WTC11 (cell line): ENCODE data around the gene BCL2L12. TPM values are rescaled to one million over a fixed set of nuclear protein-coding genes. Genes with fewer than 3 reads are reported as not detected.

Experiments
- ATAC-seq: fragments of 200-7000 bp; cut with Tn5 transposase; 2 replicates; pipeline ENCODE4 v1.10.0; 2021; ENCODE audit warnings: mild to moderate bottlenecking, moderate library complexity
- CTCF ChIA-PET: fragments of 300-600 bp; sonication (Branson Sonifier 250); formaldehyde crosslinking; loops from one replicate; lab custom pipeline; 2021; ENCODE audit warnings: antibody characterized with exemption; lab: Charles Lee
- POLR2A ChIA-PET: fragments of 350-600 bp; sonication (Branson Sonifier 250); formaldehyde crosslinking; loops from one replicate; lab custom pipeline; 2021; ENCODE audit warnings: antibody characterized with exemption; lab: Charles Lee
- DNase-seq: peaks from one replicate; pipeline ENCODE4 v3.0.0; 2021; ENCODE audit warnings: low spot score
- H3K27ac Mint-ChIP-seq: 2 replicates; pipeline ENCODE4 v1.8.0; 2021; ENCODE audit warnings: mixed read lengths
- H3K27me3 Mint-ChIP-seq: 2 replicates; pipeline ENCODE4 v1.8.0; 2021; ENCODE audit warnings: low read depth, mild to moderate bottlenecking, moderate library complexity, mixed read lengths
- H3K36me3 Mint-ChIP-seq: 2 replicates; pipeline ENCODE4 v1.8.0; 2021; ENCODE audit warnings: mixed read lengths
- H3K4me1 Mint-ChIP-seq: 2 replicates; pipeline ENCODE4 v1.8.0; 2022; ENCODE audit warnings: mixed read lengths
- H3K4me3 Mint-ChIP-seq: 2 replicates; pipeline ENCODE4 v1.8.0; 2021; ENCODE audit warnings: mild to moderate bottlenecking, moderate library complexity, mixed read lengths
- H3K9me3 Mint-ChIP-seq: 2 replicates; pipeline ENCODE4 v1.8.0; 2021; ENCODE audit warnings: mixed read lengths
- GABPB1 ChIP-seq: sonication (generic); formaldehyde crosslinking; IDR thresholded peaks from 2 replicates; pipeline ENCODE4 v1.8.1; 2023; ENCODE audit warnings: mild to moderate bottlenecking, missing genetic modification reagents
- HMGA2 ChIP-seq: fragments of 250-450 bp; sonication (Bioruptor Pico); IDR thresholded peaks from 2 replicates; pipeline ENCODE4 v1.4.0; 2021; ENCODE audit warnings: mild to moderate bottlenecking, moderate library complexity
- JAZF1 ChIP-seq: fragments of 250-450 bp; sonication (Bioruptor Pico); IDR thresholded peaks from 2 replicates; pipeline ENCODE4 v1.9.0; 2021; ENCODE audit warnings: moderate library complexity, mild to moderate bottlenecking, inconsistent platforms
- KAT7 ChIP-seq: sonication (generic); formaldehyde crosslinking; IDR thresholded peaks from 2 replicates; pipeline ENCODE4 v1.8.1; 2023; ENCODE audit warnings: missing genetic modification reagents, mild to moderate bottlenecking, borderline replicate concordance
- MXD4 ChIP-seq: fragments of 250-450 bp; sonication (Bioruptor Pico); IDR thresholded peaks from 2 replicates; pipeline ENCODE4 v1.8.0; 2021; ENCODE audit warnings: mild to moderate bottlenecking, moderate library complexity, borderline replicate concordance
- RELA ChIP-seq: sonication (generic); formaldehyde crosslinking; IDR thresholded peaks from 2 replicates; pipeline ENCODE4 v1.8.1; 2022; ENCODE audit warnings: missing genetic modification reagents, mild to moderate bottlenecking, borderline replicate concordance
- TP53 ChIP-seq: sonication (generic); formaldehyde crosslinking; IDR thresholded peaks from 2 replicates; pipeline ENCODE4 v1.8.1; 2023; ENCODE audit warnings: mild to moderate bottlenecking, missing genetic modification reagents
- ZNF138 ChIP-seq: sonication (generic); formaldehyde crosslinking; conservative IDR thresholded peaks from 2 replicates; pipeline ENCODE4 v1.8.1; 2022; ENCODE audit warnings: mild to moderate bottlenecking, moderate library complexity, missing genetic modification reagents
- ZNF263 ChIP-seq: sonication (generic); formaldehyde crosslinking; IDR thresholded peaks from 2 replicates; pipeline ENCODE4 v1.8.1; 2022; ENCODE audit warnings: low read depth, mild to moderate bottlenecking, moderate library complexity, missing genetic modification reagents
- ZNF416 ChIP-seq: fragments of 250-450 bp; sonication (Bioruptor Pico); IDR thresholded peaks from 2 replicates; pipeline ENCODE4 v1.9.0; 2021; ENCODE audit warnings: mild to moderate bottlenecking, inconsistent platforms
- total RNA-seq: library from RNA; stranded (reverse); gene quantifications from 3 replicates; pipeline ENCODE4 v1.2.3, GENCODE V29; 2021
- TF ChIP-seq, protein P1 (sequence below): fragments of 200-600 bp; IDR thresholded peaks from 2 replicates; pipeline ENCODE4 v1.8.0; 2022; ENCODE audit warnings: antibody characterized with exemption
- TF ChIP-seq, protein P2 (sequence below): sonication (generic); formaldehyde crosslinking; IDR thresholded peaks from 2 replicates; pipeline ENCODE4 v1.8.0; 2022; ENCODE audit warnings: mild to moderate bottlenecking, missing genetic modification reagents
- TF ChIP-seq, protein P3 (sequence below): sonication (generic); formaldehyde crosslinking; IDR thresholded peaks from 2 replicates; pipeline ENCODE4 v1.8.1; 2023; ENCODE audit warnings: mild to moderate bottlenecking, missing genetic modification reagents, moderate library complexity
- TF ChIP-seq, protein P4 (sequence below): sonication (generic); formaldehyde crosslinking; IDR thresholded peaks from 2 replicates; pipeline ENCODE4 v1.8.1; 2023; ENCODE audit warnings: mild to moderate bottlenecking, moderate library complexity, missing genetic modification reagents
- TF ChIP-seq, protein P5 (sequence below): sonication (generic); formaldehyde crosslinking; IDR thresholded peaks from 2 replicates; pipeline ENCODE4 v1.8.0; 2022; ENCODE audit warnings: mild to moderate bottlenecking, missing genetic modification reagents
- TF ChIP-seq, protein P6 (sequence below): sonication (generic); formaldehyde crosslinking; IDR thresholded peaks from 2 replicates; pipeline ENCODE4 v1.8.1; 2022; ENCODE audit warnings: low read depth, mild to moderate bottlenecking, moderate library complexity, missing genetic modification reagents, borderline replicate concordance
- TF ChIP-seq, protein P7 (sequence below): sonication (generic); formaldehyde crosslinking; IDR thresholded peaks from 2 replicates; pipeline ENCODE4 v1.8.1; 2023; ENCODE audit warnings: mild to moderate bottlenecking, missing genetic modification reagents

Gene BCL2L12
- total RNA-seq, 1 experiment from 2014 or later = 146 TPM

DNA sequence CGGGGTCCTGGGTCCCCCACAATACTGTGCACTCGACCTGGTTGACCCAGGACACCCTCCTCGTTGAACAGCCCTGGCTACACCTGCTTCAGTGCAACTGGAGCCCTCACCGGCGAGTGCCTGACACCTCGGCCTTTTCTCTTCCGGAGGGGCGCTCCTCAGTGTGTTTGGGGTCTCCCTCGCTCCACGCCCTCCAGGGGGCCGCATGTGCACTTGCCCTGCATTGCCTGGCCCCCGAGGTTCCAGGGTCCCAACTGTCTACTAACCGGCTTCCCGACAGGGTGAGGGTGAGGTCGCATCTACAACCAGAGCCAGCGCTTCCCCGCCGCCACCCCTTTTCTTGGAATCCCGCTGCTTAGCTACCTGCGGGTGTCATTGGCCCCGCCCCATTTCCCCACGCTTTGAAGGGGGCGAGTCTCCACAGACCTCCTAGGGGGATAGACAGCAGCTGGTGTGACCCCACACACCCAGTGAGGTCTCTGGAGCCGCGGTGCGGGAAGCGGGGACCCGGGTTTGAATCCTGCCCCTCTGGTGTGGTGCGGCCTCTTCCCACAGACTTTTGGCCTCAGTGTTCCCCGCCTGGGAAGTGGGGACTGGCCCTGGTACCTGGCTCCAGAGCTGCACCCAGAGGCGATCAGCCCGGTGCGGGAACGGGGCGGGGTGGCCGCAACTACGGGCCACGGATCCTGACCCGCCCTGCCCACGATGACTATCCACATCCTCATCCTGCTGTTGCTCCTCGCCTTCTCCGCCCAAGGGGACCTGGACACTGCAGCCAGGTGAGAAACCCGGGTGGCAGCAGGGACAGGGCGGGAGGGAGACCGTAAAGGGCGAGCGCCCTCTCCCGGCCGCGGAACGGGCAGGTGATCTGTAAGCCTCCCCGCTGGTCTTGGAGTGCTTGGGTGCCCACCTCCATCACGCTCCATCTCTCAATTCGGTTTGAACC is 23.7 kb downstream of the BCL2L12 start, which contains the start of gene ADM5 (continued):
- TF ChIP-seq, protein P1, sequence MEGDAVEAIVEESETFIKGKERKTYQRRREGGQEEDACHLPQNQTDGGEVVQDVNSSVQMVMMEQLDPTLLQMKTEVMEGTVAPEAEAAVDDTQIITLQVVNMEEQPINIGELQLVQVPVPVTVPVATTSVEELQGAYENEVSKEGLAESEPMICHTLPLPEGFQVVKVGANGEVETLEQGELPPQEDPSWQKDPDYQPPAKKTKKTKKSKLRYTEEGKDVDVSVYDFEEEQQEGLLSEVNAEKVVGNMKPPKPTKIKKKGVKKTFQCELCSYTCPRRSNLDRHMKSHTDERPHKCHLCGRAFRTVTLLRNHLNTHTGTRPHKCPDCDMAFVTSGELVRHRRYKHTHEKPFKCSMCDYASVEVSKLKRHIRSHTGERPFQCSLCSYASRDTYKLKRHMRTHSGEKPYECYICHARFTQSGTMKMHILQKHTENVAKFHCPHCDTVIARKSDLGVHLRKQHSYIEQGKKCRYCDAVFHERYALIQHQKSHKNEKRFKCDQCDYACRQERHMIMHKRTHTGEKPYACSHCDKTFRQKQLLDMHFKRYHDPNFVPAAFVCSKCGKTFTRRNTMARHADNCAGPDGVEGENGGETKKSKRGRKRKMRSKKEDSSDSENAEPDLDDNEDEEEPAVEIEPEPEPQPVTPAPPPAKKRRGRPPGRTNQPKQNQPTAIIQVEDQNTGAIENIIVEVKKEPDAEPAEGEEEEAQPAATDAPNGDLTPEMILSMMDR = peak; percentile 56

DNA sequence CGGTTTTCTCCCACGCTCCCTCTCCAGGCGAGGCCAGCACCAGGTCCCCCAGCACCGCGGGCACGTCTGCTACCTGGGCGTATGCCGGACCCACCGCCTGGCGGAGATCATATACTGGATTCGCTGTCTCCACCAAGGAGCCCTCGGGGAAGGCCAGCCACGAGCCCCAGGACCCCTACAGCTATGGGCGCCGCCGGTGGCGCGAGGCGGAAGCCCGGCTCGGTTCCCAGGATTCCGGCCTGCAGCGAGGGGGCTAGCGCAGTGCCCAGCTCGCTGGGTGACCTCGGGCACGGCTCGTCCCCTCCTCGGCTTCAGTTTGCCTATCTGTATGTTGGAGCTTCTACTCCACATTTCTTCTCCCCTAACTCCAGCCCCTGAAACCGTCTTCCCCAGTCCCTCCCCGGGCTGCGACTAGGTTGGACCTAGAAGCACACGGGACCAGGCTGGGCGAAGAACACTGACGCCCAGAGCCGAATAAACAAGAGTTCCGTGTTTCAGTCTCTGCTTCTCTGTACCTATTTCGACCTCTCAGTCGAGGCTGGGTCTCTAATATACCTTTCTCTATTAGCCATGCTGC is 24.4 kb downstream of the BCL2L12 start:
- DNase-seq = no peak
- Mint-ChIP-seq H3K4me3 (peak overlapping the region; percentile 93), H3K4me1 (peaks cover 43% of the 10 kb centered on the region)
- POLR2A ChIA-PET = interaction anchor here (0.6 to 5.9 kb wide), 10 partner anchors 9 to 77 kb away, joined by 3 to 38 read pairs (median 4); partner anchors contain the start of genes AP2A1, PRMT1 and RRAS
- peak; percentile 0 for ATAC-seq
- TF ChIP-seq, protein P2, sequence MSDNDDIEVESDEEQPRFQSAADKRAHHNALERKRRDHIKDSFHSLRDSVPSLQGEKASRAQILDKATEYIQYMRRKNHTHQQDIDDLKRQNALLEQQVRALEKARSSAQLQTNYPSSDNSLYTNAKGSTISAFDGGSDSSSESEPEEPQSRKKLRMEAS (CRISPR knock-in tag) = no peak
- TF ChIP-seq KAT7 (CRISPR knock-in tag) = 0 out of 2 replicates have a peak, but pooled peaks have one; percentile 61
- no peak for TF ChIP-seq ZNF138 (CRISPR knock-in tag)
- no peak for TF ChIP-seq MXD4 (CRISPR knock-in tag)
- TF ChIP-seq, protein P3, sequence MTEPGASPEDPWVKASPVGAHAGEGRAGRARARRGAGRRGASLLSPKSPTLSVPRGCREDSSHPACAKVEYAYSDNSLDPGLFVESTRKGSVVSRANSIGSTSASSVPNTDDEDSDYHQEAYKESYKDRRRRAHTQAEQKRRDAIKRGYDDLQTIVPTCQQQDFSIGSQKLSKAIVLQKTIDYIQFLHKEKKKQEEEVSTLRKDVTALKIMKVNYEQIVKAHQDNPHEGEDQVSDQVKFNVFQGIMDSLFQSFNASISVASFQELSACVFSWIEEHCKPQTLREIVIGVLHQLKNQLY (CRISPR knock-in tag) = no peak
- TF ChIP-seq, protein P1 = peak; percentile 6; the same call in 1 of the 2 replicates
- no peak for TF ChIP-seq ZNF263 (CRISPR knock-in tag)
- peak; percentile 37; the same call in 1 of the 2 replicates for TF ChIP-seq TP53 (CRISPR knock-in tag)
- peak; percentile 7; the same call in 1 of the 2 replicates for TF ChIP-seq RELA (CRISPR knock-in tag)
- TF ChIP-seq, all 79 proteins: peak for 4
- Mint-ChIP-seq H3K36me3 (peaks cover 37% of the 10 kb centered on the region), H3K27ac (peak overlapping the region; percentile 96), H3K27me3 (no peaks in the 10 kb centered on the region), H3K9me3 (peaks cover 3% of the 10 kb centered on the region)
- CTCF ChIA-PET = interaction anchor here (1.0 to 3.8 kb wide), 12 partner anchors 9 to 123 kb away, joined by 3 to 19 read pairs (median 6); partner anchors contain the start of genes AP2A1, FUZ, PRMT1 and SCAF1

DNA sequence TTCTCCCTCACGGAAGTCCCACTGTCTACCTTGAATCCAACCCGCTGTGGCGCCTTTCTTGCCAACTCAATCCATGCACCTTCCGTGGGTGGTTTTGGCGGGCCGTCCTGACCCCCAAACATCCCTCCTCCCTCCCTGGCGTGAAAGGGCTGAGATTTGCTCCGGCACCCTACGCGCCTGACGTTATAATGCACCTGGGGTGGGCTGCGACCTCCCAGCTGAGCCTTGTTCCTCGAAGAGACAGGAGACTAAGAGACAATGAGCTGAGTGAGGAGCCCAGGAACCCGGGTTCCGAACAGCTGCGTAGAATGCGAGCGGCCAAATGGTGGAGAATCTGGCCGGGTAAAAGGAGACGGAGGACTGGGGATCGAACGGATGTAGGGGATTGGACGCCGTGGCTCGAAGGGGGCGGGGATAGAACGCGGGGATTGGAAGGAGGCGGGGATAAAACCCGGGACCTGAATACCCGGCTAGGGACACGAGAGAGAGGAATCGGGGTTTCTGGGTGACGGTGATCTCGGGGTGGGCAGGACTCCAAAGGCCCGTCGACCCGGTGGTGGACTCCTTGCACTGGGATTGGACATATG is 25.0 kb downstream of the BCL2L12 start, which contains the start of gene CPT1C:
Gene CPT1C, plus strand, starts transcription at position 461 of the 587 bp plus-strand sequence. CDS start 1,137 bp downstream, outside the sequence.
- Mint-ChIP-seq H3K27me3 (no peaks in the 10 kb centered on the region), H3K4me3 (peak within 1 kb of the TSS; percentile 93), H3K27ac (peak within 1 kb of the TSS; percentile 96), H3K9me3 (peaks cover 3% of the 10 kb centered on the region), H3K36me3 (peaks cover 31% of the 10 kb centered on the region), H3K4me1 (peaks cover 37% of the 10 kb centered on the region)
- ChIA-PET CTCF (interaction anchor here (1.0 to 3.8 kb wide), 12 partner anchors 10 to 115 kb away, joined by 3 to 19 read pairs (median 6); partner anchors contain the start of genes AP2A1, RRAS and SCAF1), POLR2A (interaction anchor here (0.6 to 5.9 kb wide), 9 partner anchors 10 to 107 kb away, joined by 3 to 38 read pairs (median 6); partner anchors contain the start of genes PRMT1 and RRAS)
- ATAC-seq (peak; percentile 72), DNase-seq (peak; percentile 93)
- TF ChIP-seq, protein P4, sequence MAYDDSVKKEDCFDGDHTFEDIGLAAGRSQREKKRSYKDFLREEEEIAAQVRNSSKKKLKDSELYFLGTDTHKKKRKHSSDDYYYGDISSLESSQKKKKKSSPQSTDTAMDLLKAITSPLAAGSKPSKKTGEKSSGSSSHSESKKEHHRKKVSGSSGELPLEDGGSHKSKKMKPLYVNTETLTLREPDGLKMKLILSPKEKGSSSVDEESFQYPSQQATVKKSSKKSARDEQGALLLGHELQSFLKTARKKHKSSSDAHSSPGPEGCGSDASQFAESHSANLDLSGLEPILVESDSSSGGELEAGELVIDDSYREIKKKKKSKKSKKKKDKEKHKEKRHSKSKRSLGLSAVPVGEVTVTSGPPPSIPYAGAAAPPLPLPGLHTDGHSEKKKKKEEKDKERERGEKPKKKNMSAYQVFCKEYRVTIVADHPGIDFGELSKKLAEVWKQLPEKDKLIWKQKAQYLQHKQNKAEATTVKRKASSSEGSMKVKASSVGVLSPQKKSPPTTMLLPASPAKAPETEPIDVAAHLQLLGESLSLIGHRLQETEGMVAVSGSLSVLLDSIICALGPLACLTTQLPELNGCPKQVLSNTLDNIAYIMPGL (CRISPR knock-in tag) = no peak
- TF ChIP-seq, protein P5, sequence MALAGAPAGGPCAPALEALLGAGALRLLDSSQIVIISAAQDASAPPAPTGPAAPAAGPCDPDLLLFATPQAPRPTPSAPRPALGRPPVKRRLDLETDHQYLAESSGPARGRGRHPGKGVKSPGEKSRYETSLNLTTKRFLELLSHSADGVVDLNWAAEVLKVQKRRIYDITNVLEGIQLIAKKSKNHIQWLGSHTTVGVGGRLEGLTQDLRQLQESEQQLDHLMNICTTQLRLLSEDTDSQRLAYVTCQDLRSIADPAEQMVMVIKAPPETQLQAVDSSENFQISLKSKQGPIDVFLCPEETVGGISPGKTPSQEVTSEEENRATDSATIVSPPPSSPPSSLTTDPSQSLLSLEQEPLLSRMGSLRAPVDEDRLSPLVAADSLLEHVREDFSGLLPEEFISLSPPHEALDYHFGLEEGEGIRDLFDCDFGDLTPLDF (CRISPR knock-in tag) = no peak
- TF ChIP-seq JAZF1 = no peak
- no peak for TF ChIP-seq GABPB1
- TF ChIP-seq ZNF263 (CRISPR knock-in tag) = no peak
- TF ChIP-seq HMGA2 (CRISPR knock-in tag) = no peak
- TF ChIP-seq ZNF416 (CRISPR knock-in tag) = no peak
- TF ChIP-seq, protein P6, sequence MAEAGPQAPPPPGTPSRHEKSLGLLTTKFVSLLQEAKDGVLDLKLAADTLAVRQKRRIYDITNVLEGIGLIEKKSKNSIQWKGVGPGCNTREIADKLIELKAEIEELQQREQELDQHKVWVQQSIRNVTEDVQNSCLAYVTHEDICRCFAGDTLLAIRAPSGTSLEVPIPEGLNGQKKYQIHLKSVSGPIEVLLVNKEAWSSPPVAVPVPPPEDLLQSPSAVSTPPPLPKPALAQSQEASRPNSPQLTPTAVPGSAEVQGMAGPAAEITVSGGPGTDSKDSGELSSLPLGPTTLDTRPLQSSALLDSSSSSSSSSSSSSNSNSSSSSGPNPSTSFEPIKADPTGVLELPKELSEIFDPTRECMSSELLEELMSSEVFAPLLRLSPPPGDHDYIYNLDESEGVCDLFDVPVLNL = no peak
- TF ChIP-seq, protein P7, sequence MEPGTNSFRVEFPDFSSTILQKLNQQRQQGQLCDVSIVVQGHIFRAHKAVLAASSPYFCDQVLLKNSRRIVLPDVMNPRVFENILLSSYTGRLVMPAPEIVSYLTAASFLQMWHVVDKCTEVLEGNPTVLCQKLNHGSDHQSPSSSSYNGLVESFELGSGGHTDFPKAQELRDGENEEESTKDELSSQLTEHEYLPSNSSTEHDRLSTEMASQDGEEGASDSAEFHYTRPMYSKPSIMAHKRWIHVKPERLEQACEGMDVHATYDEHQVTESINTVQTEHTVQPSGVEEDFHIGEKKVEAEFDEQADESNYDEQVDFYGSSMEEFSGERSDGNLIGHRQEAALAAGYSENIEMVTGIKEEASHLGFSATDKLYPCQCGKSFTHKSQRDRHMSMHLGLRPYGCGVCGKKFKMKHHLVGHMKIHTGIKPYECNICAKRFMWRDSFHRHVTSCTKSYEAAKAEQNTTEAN = no peak
